Cerebellar cortex (tissue), 1 donor: Measurements from ENCODE around the gene EXOC5.
A peak's percentile ranks its signal among the peaks of the same experiment; 100 is the strongest.
"Not testable (repeated sequence)": the region's sequence is repeated elsewhere in the genome, so short reads cannot be mapped to it uniquely, and the experiment has no call there.

Experiments
- DNase-seq: peaks from one replicate; pipeline ENCODE4 v3.0.0-alpha.2; 2015; ENCODE audit warnings: low spot score

Gene EXOC5

GRCh38 chr14:57259672-57260071 lies 9.0 kb downstream of the EXOC5 start:
- no peak for DNase-seq

GRCh38 chr14:57258221-57258620 lies 10.5 kb downstream of the EXOC5 start:
- DNase-seq, result not testable (repeated sequence)

GRCh38 chr14:57254884-57255283 lies 13.8 kb downstream of the EXOC5 start:
- no peak for DNase-seq

- no peak for DNase-seq
Measured at GRCh38 chr14:57246933-57247657, 21.6 kb downstream of the EXOC5 start.

- no peak for DNase-seq
Measured at GRCh38 chr14:57245941-57246340, 22.8 kb downstream of the EXOC5 start.

GRCh38 chr14:57244106-57244505 lies 24.6 kb downstream of the EXOC5 start:
- no peak for DNase-seq

- DNase-seq, result no peak
Measured at GRCh38 chr14:57243320-57243719, 25.4 kb downstream of the EXOC5 start.

- DNase-seq, result not testable (repeated sequence)
Measured at GRCh38 chr14:57240115-57240514, 28.6 kb downstream of the EXOC5 start.

GRCh38 chr14:57232006-57232405 lies 36.7 kb downstream of the EXOC5 start:
- no peak for DNase-seq

- DNase-seq, result not testable (repeated sequence)
Measured at GRCh38 chr14:57228320-57228719, 40.4 kb downstream of the EXOC5 start.

GRCh38 chr14:57227083-57227482 lies 41.6 kb downstream of the EXOC5 start:
- no peak for DNase-seq

GRCh38 chr14:57221931-57222330 lies 46.8 kb downstream of the EXOC5 start:
- DNase-seq, result no peak

- DNase-seq, result no peak
Measured at GRCh38 chr14:57212919-57213318, 55.8 kb downstream of the EXOC5 start.

GRCh38 chr14:57209561-57209960 lies 59.1 kb downstream of the EXOC5 start:
- no peak for DNase-seq

- no peak for DNase-seq
Measured at GRCh38 chr14:57205938-57206337, 62.8 kb downstream of the EXOC5 start.

GRCh38 chr14:57202672-57203071 lies 66.0 kb downstream of the EXOC5 start:
- DNase-seq, result not testable (repeated sequence)

- DNase-seq, result no peak
Measured at GRCh38 chr14:57199921-57200320, 68.8 kb downstream of the EXOC5 start.

- DNase-seq, result peak; percentile 87
Measured at GRCh38 chr14:57189070-57189469, 79.6 kb downstream of the EXOC5 start.

GRCh38 chr14:57182760-57183503 lies 85.8 kb downstream of the EXOC5 start:
- peak; percentile 73 for DNase-seq

- no peak for DNase-seq
Measured at GRCh38 chr14:57179273-57179672, 89.4 kb downstream of the EXOC5 start.

GRCh38 chr14:57174466-57174865 lies 94.2 kb downstream of the EXOC5 start:
- peak; percentile 36 for DNase-seq

- DNase-seq, result no peak
Measured at GRCh38 chr14:57171903-57172302, 96.8 kb downstream of the EXOC5 start.

GRCh38 chr14:57171363-57171762 lies 97.3 kb downstream of the EXOC5 start:
- peak; percentile 32 for DNase-seq
